B cell (primary cell): ENCODE results near the gene LENG8.

ENCODE experiments used
- EZH2 ChIP-seq: IDR thresholded peaks from 2 replicates; pipeline ENCODE4 v1.6.1; 2012; ENCODE audit warnings: borderline replicate concordance, low read depth, mild to moderate bottlenecking, moderate library complexity, low read length; ENCODE audit not compliant: insufficient read depth, poor library complexity, severe bottlenecking
- TF ChIP-seq, protein P1 (sequence below): fragments of 200-600 bp; IDR thresholded peaks from one replicate; pipeline ENCODE4 v1.8.0; 2022; ENCODE audit warnings: antibody characterized with exemption, mild to moderate bottlenecking

GRCh38 chr19:54507824-54508223, 58.8 kb downstream of the LENG8 start:
- TF ChIP-seq, protein P1, sequence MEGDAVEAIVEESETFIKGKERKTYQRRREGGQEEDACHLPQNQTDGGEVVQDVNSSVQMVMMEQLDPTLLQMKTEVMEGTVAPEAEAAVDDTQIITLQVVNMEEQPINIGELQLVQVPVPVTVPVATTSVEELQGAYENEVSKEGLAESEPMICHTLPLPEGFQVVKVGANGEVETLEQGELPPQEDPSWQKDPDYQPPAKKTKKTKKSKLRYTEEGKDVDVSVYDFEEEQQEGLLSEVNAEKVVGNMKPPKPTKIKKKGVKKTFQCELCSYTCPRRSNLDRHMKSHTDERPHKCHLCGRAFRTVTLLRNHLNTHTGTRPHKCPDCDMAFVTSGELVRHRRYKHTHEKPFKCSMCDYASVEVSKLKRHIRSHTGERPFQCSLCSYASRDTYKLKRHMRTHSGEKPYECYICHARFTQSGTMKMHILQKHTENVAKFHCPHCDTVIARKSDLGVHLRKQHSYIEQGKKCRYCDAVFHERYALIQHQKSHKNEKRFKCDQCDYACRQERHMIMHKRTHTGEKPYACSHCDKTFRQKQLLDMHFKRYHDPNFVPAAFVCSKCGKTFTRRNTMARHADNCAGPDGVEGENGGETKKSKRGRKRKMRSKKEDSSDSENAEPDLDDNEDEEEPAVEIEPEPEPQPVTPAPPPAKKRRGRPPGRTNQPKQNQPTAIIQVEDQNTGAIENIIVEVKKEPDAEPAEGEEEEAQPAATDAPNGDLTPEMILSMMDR = no peak
- no peak for TF ChIP-seq EZH2
